WTC11 (cell line): ENCODE data around the gene MACROH2A2. TPM values are rescaled to one million over a fixed set of nuclear protein-coding genes. Genes with fewer than 3 reads are reported as not detected.

Source experiments
- ATAC-seq: fragments of 200-7000 bp; cut with Tn5 transposase; 2 replicates; pipeline ENCODE4 v1.10.0; 2021; ENCODE audit warnings: mild to moderate bottlenecking, moderate library complexity
- CTCF ChIA-PET: fragments of 300-600 bp; sonication (Branson Sonifier 250); formaldehyde crosslinking; loops from one replicate; lab custom pipeline; 2021; ENCODE audit warnings: antibody characterized with exemption; lab: Charles Lee
- POLR2A ChIA-PET: fragments of 350-600 bp; sonication (Branson Sonifier 250); formaldehyde crosslinking; loops from one replicate; lab custom pipeline; 2021; ENCODE audit warnings: antibody characterized with exemption; lab: Charles Lee
- DNase-seq: peaks from one replicate; pipeline ENCODE4 v3.0.0; 2021; ENCODE audit warnings: low spot score
- H3K27ac Mint-ChIP-seq: 2 replicates; pipeline ENCODE4 v1.8.0; 2021; ENCODE audit warnings: mixed read lengths
- H3K27me3 Mint-ChIP-seq: 2 replicates; pipeline ENCODE4 v1.8.0; 2021; ENCODE audit warnings: low read depth, mild to moderate bottlenecking, moderate library complexity, mixed read lengths
- H3K36me3 Mint-ChIP-seq: 2 replicates; pipeline ENCODE4 v1.8.0; 2021; ENCODE audit warnings: mixed read lengths
- H3K4me1 Mint-ChIP-seq: 2 replicates; pipeline ENCODE4 v1.8.0; 2022; ENCODE audit warnings: mixed read lengths
- H3K4me3 Mint-ChIP-seq: 2 replicates; pipeline ENCODE4 v1.8.0; 2021; ENCODE audit warnings: mild to moderate bottlenecking, moderate library complexity, mixed read lengths
- H3K9me3 Mint-ChIP-seq: 2 replicates; pipeline ENCODE4 v1.8.0; 2021; ENCODE audit warnings: mixed read lengths
- ATF2 ChIP-seq: sonication (generic); formaldehyde crosslinking; IDR thresholded peaks from 2 replicates; pipeline ENCODE4 v1.8.1; 2022; ENCODE audit warnings: low read depth, missing genetic modification reagents, borderline replicate concordance
- ATF6 ChIP-seq: sonication (generic); formaldehyde crosslinking; IDR thresholded peaks from 2 replicates; pipeline ENCODE4 v1.8.1; 2023; ENCODE audit warnings: mild to moderate bottlenecking, missing genetic modification reagents
- E2F1 ChIP-seq: sonication (generic); formaldehyde crosslinking; IDR thresholded peaks from 2 replicates; pipeline ENCODE4 v1.8.0; 2022; ENCODE audit warnings: mild to moderate bottlenecking, missing genetic modification reagents
- ESRRA ChIP-seq: sonication (generic); formaldehyde crosslinking; IDR thresholded peaks from 2 replicates; pipeline ENCODE4 v1.8.1; 2022; ENCODE audit warnings: mild to moderate bottlenecking, missing genetic modification reagents, borderline replicate concordance
- HMGXB4 ChIP-seq: sonication (generic); formaldehyde crosslinking; IDR thresholded peaks from 2 replicates; pipeline ENCODE4 v1.8.1; 2023; ENCODE audit warnings: mild to moderate bottlenecking, moderate library complexity, missing genetic modification reagents
- IRF1 ChIP-seq: sonication (generic); formaldehyde crosslinking; IDR thresholded peaks from 2 replicates; pipeline ENCODE4 v1.8.0; 2023; ENCODE audit warnings: missing genetic modification reagents
- MAX ChIP-seq: sonication (generic); formaldehyde crosslinking; IDR thresholded peaks from 2 replicates; pipeline ENCODE4 v1.8.0; 2022; ENCODE audit warnings: mild to moderate bottlenecking, missing genetic modification reagents
- NR1H2 ChIP-seq: sonication (generic); formaldehyde crosslinking; IDR thresholded peaks from 2 replicates; pipeline ENCODE4 v1.9.0; 2021; ENCODE audit warnings: mild to moderate bottlenecking, moderate library complexity, missing genetic modification reagents
- OVOL2 ChIP-seq: fragments of 250-450 bp; sonication (Bioruptor Pico); IDR thresholded peaks from 2 replicates; pipeline ENCODE4 v1.9.0; 2021; ENCODE audit warnings: mild to moderate bottlenecking, borderline replicate concordance
- PREB ChIP-seq: sonication (generic); formaldehyde crosslinking; IDR thresholded peaks from 2 replicates; pipeline ENCODE4 v1.8.1; 2022; ENCODE audit warnings: mild to moderate bottlenecking, missing genetic modification reagents, moderate library complexity, borderline replicate concordance
- SMAD4 ChIP-seq: sonication (generic); formaldehyde crosslinking; IDR thresholded peaks from 2 replicates; pipeline ENCODE4 v1.8.0; 2022; ENCODE audit warnings: mild to moderate bottlenecking, missing genetic modification reagents
- TEAD4 ChIP-seq: sonication (generic); formaldehyde crosslinking; IDR thresholded peaks from 2 replicates; pipeline ENCODE4 v1.8.0; 2022; ENCODE audit warnings: mild to moderate bottlenecking, missing genetic modification reagents
- ZNF532 ChIP-seq: fragments of 250-450 bp; sonication (Bioruptor Pico); IDR thresholded peaks from 2 replicates; pipeline ENCODE4 v1.9.0; 2021; ENCODE audit warnings: mild to moderate bottlenecking, borderline replicate concordance
- total RNA-seq: library from RNA; stranded (reverse); gene quantifications from 3 replicates; pipeline ENCODE4 v1.2.3, GENCODE V29; 2021

The MACROH2A2 gene
- total RNA-seq, 1 experiment from 2014 or later, result 35.4 TPM

GRCh38 chr10:70135046-70135445, 82.4 kb downstream of the MACROH2A2 start:
- DNase-seq, result no peak
- no peak overlapping the region for H3K4me3 Mint-ChIP-seq
- no peak overlapping the region for H3K27ac Mint-ChIP-seq
- H3K4me1 Mint-ChIP-seq, result peaks cover 15% of the 10 kb centered on the region
- no peak for ATAC-seq
- peaks cover 24% of the 10 kb centered on the region for H3K27me3 Mint-ChIP-seq
- TF ChIP-seq NR1H2 (no peak), SMAD4 (CRISPR knock-in tag) (no peak), OVOL2 (no peak), MAX (no peak)
- CTCF ChIA-PET, result interaction anchor here (1.2 to 2.8 kb wide), 4 partner anchors 11 to 220 kb away, joined by 3 to 18 read pairs (median 8); partner anchors contain the start of gene TYSND1
- POLR2A ChIA-PET, result interaction anchor here (0.8 to 0.9 kb wide), 2 partner anchors 9 to 11 kb away, joined by 3 to 5 read pairs; partner anchors contain the start of gene TYSND1
- no peaks in the 10 kb centered on the region for H3K9me3 Mint-ChIP-seq
- no peaks in the 10 kb centered on the region for H3K36me3 Mint-ChIP-seq

- Mint-ChIP-seq H3K27me3 (peaks cover 24% of the 10 kb centered on the region), H3K4me1 (peaks cover 15% of the 10 kb centered on the region), H3K9me3 (no peaks in the 10 kb centered on the region), H3K27ac (no peak overlapping the region), H3K36me3 (no peaks in the 10 kb centered on the region), H3K4me3 (no peak overlapping the region)
- no peak for DNase-seq
- no peak for ATAC-seq
- ChIA-PET CTCF (interaction anchor here (0.6 to 2.8 kb wide), 7 partner anchors 11 to 221 kb away, joined by 3 to 18 read pairs (median 4); partner anchors contain the start of gene TYSND1), POLR2A (interaction anchor here (0.5 to 0.9 kb wide), 3 partner anchors 9 to 1794 kb away, joined by 3 to 5 read pairs (median 3); partner anchors contain the start of gene TYSND1)
- TF ChIP-seq TEAD4 (CRISPR knock-in tag), result no peak
- TF ChIP-seq PREB (CRISPR knock-in tag), result no peak
- TF ChIP-seq HMGXB4, result no peak
- TF ChIP-seq ESRRA (CRISPR knock-in tag), result no peak
- no peak for TF ChIP-seq ATF2 (CRISPR knock-in tag)
- no peak for TF ChIP-seq ATF6 (CRISPR knock-in tag)
- no peak for TF ChIP-seq ZNF532 (CRISPR knock-in tag)
- TF ChIP-seq E2F1 (CRISPR knock-in tag), result no peak
- TF ChIP-seq IRF1 (CRISPR knock-in tag), result no peak
These were observed 83.0 kb downstream of the MACROH2A2 start for GRCh38 chr10:70135684-70136083.
